Sigmoid colon (tissue), 7 donors: ENCODE results near the gene PCBP1. TPM values are rescaled to one million over a fixed set of nuclear protein-coding genes. Genes with fewer than 3 reads are reported as not detected.

Experiments
- DNase-seq: peaks from one replicate; pipeline ENCODE4 v3.0.0-alpha.2; 2019
- H3K27ac ChIP-seq, 4 donors: fragments of 200-600 bp; sonication (generic); one replicate each; pipeline ENCODE4 v1.5.1; 2016 to 2019; ENCODE audit warnings: mild to moderate bottlenecking in 1 of 4
- H3K27me3 ChIP-seq, 3 donors: fragments of 200-600 bp; sonication (generic); one replicate each; pipeline ENCODE4 v1.5.1; 2019; ENCODE audit warnings: mild to moderate bottlenecking in 1 of 3
- H3K36me3 ChIP-seq, 4 donors: fragments of 200-600 bp; sonication (generic); one replicate each; pipeline ENCODE4 v1.5.1; 2016 to 2019
- H3K4me1 ChIP-seq, 4 donors: fragments of 200-600 bp; sonication (generic); one replicate each; pipeline ENCODE4 v1.5.1; 2017 to 2019
- H3K4me3 ChIP-seq, 4 donors: fragments of 200-600 bp; sonication (generic); one replicate each; pipeline ENCODE4 v1.5.1; 2017 to 2019; ENCODE audit warnings: mild to moderate bottlenecking in 2 of 4, moderate library complexity in 1 of 4
- H3K9me3 ChIP-seq, 4 donors: fragments of 200-600 bp in 3 of 4; sonication (generic) in 3 of 4; one replicate each; pipeline versions ENCODE4 v1.5.1 to v1.6.1; 2013 to 2019
- CTCF ChIP-seq, 4 experiments: fragments of 450-650 bp in 3 of 4; fragments of 200-600 bp in 1 of 4; IDR thresholded peaks; one replicate each; pipeline ENCODE4 v1.5.1; 2016 to 2019; ENCODE audit warnings: antibody characterized with exemption in 4 of 4, mild to moderate bottlenecking in 3 of 4, moderate library complexity in 2 of 4
- EP300 ChIP-seq, 4 donors: sonication (generic); formaldehyde crosslinking; IDR thresholded peaks; one replicate each; pipeline ENCODE4 v1.6.1; 2017; ENCODE audit warnings: antibody characterized with exemption in 4 of 4
- POLR2A ChIP-seq, 2 donors: fragments of 450-650 bp; IDR thresholded peaks; one replicate each; pipeline ENCODE4 v1.6.1; 2016; ENCODE audit warnings: antibody characterized with exemption in 2 of 2, mild to moderate bottlenecking in 2 of 2, moderate library complexity in 2 of 2
- POLR2AphosphoS5 ChIP-seq, 4 donors: sonication (generic); formaldehyde crosslinking; IDR thresholded peaks; one replicate each; pipeline ENCODE4 v1.6.1; 2017; ENCODE audit warnings: antibody characterized with exemption in 4 of 4
- WGBS, 2 donors: extraction: QIAGEN DNeasy Blood & Tissue Kit; methylation state at CpG; one replicate each; pipeline ENCODE4 v1.1.7; 2013; 5-methylcytosine and 5-hydroxymethylcytosine counted together
- intact Hi-C: fragments of 100-400 bp; cut with DNase I; formaldehyde crosslinking; loops from one replicate; pipeline ENCODE4 v1.15.1; 2023
- polyA plus RNA-seq, 3 donors: library from polyadenylated mRNA; stranded (reverse); fragments of 200-250 nt; gene quantifications; one replicate each; pipeline ENCODE4 v1.2.3, GENCODE V29; 2013
- total RNA-seq, 4 donors: library from RNA; depleted of rRNA; stranded (reverse); fragments of >200 nt; gene quantifications; one replicate each; pipeline ENCODE4 v1.1.0, GENCODE V29; 2016
- donor health status: healthy with polysubstance abuse.
- donor health status: Bipolar disorder and iron deficiency.
- donor health status: healthy.

PCBP1 gene
- total RNA-seq = 100 to 1,000 TPM; 178 to 186 (median 182) TPM
- polyA plus RNA-seq = 100 to 1,000 TPM; 269 to 311 (median 286) TPM

GRCh38 chr2:70086838-70087701, at the start of gene PCBP1:
Gene PCBP1 (plus strand): TSS chr2:70087477. CDS start chr2:70087744, 267 bp downstream.
- H3K4me3 ChIP-seq = peak within 1 kb of the TSS; percentile 63 to 87 (median 72)
- peaks cover 8 to 29% (median 11%) of the 10 kb centered on the region in 4 donors for H3K36me3 ChIP-seq
- peak within 1 kb of the TSS; percentile 99 to 100 (median 99) for H3K27ac ChIP-seq
- TF ChIP-seq CTCF (IDR thresholded peaks at IDR 0.05) = no peak
- TF ChIP-seq EP300 (IDR thresholded peaks at IDR 0.05) = peak in 2 of 4 donors; percentile 22 to 28
- TF ChIP-seq POLR2AphosphoS5 (IDR thresholded peaks at IDR 0.05) = peak; percentile 76 to 97 (median 90)
- TF ChIP-seq POLR2A (IDR thresholded peaks at IDR 0.05) = peak; percentile 91 to 95
- peak; percentile 98 for DNase-seq
- no peaks in the 10 kb centered on the region for H3K9me3 ChIP-seq
- H3K4me1 ChIP-seq = peaks cover 0 to 54% (median 47%) of the 10 kb centered on the region in 4 donors
- H3K27me3 ChIP-seq = no peaks in the 10 kb centered on the region
- intact Hi-C loops = loop anchor here (1.0 to 10.0 kb wide), 8 partner anchors 38 to 262 kb away; partner anchors contain the start of genes C2orf42, GMCL1, PCYOX1 and SNRPG
- 1% methylated on average over 94 of the region's 94 CpGs for WGBS, 2 donors

- Histone ChIP-seq H3K27me3 (no peaks in the 10 kb centered on the region), H3K9me3 (no peaks in the 10 kb centered on the region), H3K4me1 (peaks cover 0 to 16% (median 13%) of the 10 kb centered on the region in 4 donors), H3K36me3 (no peaks in the 10 kb centered on the region), H3K27ac (no peak overlapping the region), H3K4me3 (no peak overlapping the region)
- TF ChIP-seq EP300 (IDR thresholded peaks at IDR 0.05) = no peak
- TF ChIP-seq CTCF (IDR thresholded peaks at IDR 0.05) = no peak
- TF ChIP-seq POLR2AphosphoS5 (IDR thresholded peaks at IDR 0.05) = no peak
- TF ChIP-seq POLR2A (IDR thresholded peaks at IDR 0.05) = no peak
- WGBS, 2 donors = 79 to 80% methylated on average over 2 of the region's 2 CpGs
- no peak for DNase-seq
- intact Hi-C loops = no loop called here
Measured at GRCh38 chr2:70039366-70039765, 47.9 kb upstream of the PCBP1 start.

GRCh38 chr2:70041663-70042062, 45.6 kb upstream of the PCBP1 start:
- Histone ChIP-seq H3K4me3 (no peak overlapping the region), H3K4me1 (no peaks in the 10 kb centered on the region), H3K27ac (no peak overlapping the region), H3K27me3 (no peaks in the 10 kb centered on the region), H3K36me3 (peaks cover 0 to 8% (median 5%) of the 10 kb centered on the region in 4 donors), H3K9me3 (no peaks in the 10 kb centered on the region)
- TF ChIP-seq CTCF (IDR thresholded peaks at IDR 0.05) (no peak), EP300 (IDR thresholded peaks at IDR 0.05) (no peak), POLR2AphosphoS5 (IDR thresholded peaks at IDR 0.05) (no peak), POLR2A (IDR thresholded peaks at IDR 0.05) (no peak)
- DNase-seq = no peak
- WGBS, 2 donors = 91 to 95% methylated on average over 3 of the region's 3 CpGs
- intact Hi-C loops = no loop called here

- intact Hi-C loops = no loop called here
- H3K27ac ChIP-seq = no peak overlapping the region
- H3K4me3 ChIP-seq = no peak overlapping the region
- DNase-seq = no peak
- H3K36me3 ChIP-seq = peaks cover 0 to 13% (median 6%) of the 10 kb centered on the region in 4 donors
- no peaks in the 10 kb centered on the region for H3K9me3 ChIP-seq
- H3K4me1 ChIP-seq = no peaks in the 10 kb centered on the region
- no peaks in the 10 kb centered on the region for H3K27me3 ChIP-seq
- WGBS, 2 donors = 97 to 98% methylated on average over 2 of the region's 2 CpGs
- TF ChIP-seq CTCF (IDR thresholded peaks at IDR 0.05) = no peak
Measured at GRCh38 chr2:70042246-70042645, 45.0 kb upstream of the PCBP1 start.
